Lower leg skin (tissue), 3 donors: ENCODE measurements around the gene SRSF5.

ENCODE experiments used
- POLR2A ChIP-seq, 2 donors: fragments of 450-650 bp; IDR thresholded peaks; one replicate each; pipeline ENCODE4 v1.6.1; 2016 to 2017; ENCODE audit warnings: antibody characterized with exemption in 2 of 2, mild to moderate bottlenecking in 1 of 2, moderate library complexity in 1 of 2
- TF ChIP-seq, protein P1 (sequence below), 3 donors: fragments of 450-650 bp; IDR thresholded peaks; one replicate each; pipeline ENCODE4 v1.5.1; 2016; ENCODE audit warnings: antibody characterized with exemption in 3 of 3, mild to moderate bottlenecking in 3 of 3, moderate library complexity in 2 of 3

DNA sequence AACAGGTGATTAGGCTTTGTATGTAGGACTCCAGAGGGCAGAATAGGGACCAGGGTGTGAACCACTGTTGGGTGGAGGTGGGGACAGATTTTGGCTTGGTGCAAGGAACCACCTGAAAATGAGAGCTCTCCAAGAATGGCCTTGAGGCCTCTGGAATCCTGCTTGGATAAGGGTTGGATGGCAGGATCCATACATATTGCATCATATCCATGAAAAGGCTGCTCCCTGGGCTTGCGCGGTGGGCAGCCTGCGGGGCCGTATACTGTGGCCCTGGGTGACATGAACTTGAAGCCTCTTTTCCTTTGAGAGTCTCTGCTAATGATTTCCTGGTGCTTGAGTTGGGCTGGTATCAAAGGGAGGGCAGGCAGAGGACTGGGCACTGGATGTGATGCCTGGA, 31.4 kb downstream of the SRSF5 start:
- TF ChIP-seq, protein P1, sequence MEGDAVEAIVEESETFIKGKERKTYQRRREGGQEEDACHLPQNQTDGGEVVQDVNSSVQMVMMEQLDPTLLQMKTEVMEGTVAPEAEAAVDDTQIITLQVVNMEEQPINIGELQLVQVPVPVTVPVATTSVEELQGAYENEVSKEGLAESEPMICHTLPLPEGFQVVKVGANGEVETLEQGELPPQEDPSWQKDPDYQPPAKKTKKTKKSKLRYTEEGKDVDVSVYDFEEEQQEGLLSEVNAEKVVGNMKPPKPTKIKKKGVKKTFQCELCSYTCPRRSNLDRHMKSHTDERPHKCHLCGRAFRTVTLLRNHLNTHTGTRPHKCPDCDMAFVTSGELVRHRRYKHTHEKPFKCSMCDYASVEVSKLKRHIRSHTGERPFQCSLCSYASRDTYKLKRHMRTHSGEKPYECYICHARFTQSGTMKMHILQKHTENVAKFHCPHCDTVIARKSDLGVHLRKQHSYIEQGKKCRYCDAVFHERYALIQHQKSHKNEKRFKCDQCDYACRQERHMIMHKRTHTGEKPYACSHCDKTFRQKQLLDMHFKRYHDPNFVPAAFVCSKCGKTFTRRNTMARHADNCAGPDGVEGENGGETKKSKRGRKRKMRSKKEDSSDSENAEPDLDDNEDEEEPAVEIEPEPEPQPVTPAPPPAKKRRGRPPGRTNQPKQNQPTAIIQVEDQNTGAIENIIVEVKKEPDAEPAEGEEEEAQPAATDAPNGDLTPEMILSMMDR (IDR thresholded peaks at IDR 0.05): no peak
- no peak for TF ChIP-seq POLR2A (IDR thresholded peaks at IDR 0.05)
